ENCODE measurements around the gene TLL1.

GRCh38 chr4:165867961-165868360, 5.1 kb upstream of the TLL1 start:
- TF ChIP-seq RAD21 (IDR thresholded peaks at IDR 0.05; ENCODE audit: low read depth) (no peak), REST (IDR thresholded peaks at IDR 0.05; ENCODE audit: low read depth) (no peak), TAF1 (IDR thresholded peaks at IDR 0.05; ENCODE audit: low read depth) (no peak), YY1 (IDR thresholded peaks at IDR 0.05; ENCODE audit: low read depth) (no peak), EGR1 (IDR thresholded peaks at IDR 0.05) (no peak), MAX (IDR thresholded peaks at IDR 0.05) (no peak), NFIC (IDR thresholded peaks at IDR 0.05) (no peak), CREB1 (IDR thresholded peaks at IDR 0.05; ENCODE audit: low read depth) (no peak), EP300 (IDR thresholded peaks at IDR 0.05; ENCODE audit: borderline replicate concordance) (no peak)
